ENCODE results near the gene WDR27.

DNA sequence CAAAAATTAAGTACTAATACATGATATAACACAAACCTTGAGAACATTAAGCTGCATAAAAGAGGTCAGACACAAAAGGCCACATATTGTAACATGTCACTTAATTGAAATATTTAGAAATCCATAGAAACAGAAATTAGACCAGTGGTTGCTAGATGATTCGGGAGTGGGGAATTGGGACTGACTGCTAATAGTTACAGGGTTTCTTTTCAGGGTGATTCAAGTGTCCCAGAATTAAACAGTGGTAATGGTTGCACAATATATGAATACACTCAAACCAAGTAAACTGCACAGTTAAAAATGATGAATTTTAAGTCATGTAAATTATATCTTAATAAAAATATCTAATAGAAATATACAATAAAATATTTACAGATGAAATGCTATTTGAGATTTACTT is 174.5 kb downstream of the WDR27 start:
- TF ChIP-seq ZFP3 (tag by site-specific recombination; IDR thresholded peaks at IDR 0.05; ENCODE audit: low read depth): no peak
- TF ChIP-seq MZF1 (tag by site-specific recombination; IDR thresholded peaks at IDR 0.05; ENCODE audit: borderline replicate concordance): no peak
- TF ChIP-seq, protein P1, sequence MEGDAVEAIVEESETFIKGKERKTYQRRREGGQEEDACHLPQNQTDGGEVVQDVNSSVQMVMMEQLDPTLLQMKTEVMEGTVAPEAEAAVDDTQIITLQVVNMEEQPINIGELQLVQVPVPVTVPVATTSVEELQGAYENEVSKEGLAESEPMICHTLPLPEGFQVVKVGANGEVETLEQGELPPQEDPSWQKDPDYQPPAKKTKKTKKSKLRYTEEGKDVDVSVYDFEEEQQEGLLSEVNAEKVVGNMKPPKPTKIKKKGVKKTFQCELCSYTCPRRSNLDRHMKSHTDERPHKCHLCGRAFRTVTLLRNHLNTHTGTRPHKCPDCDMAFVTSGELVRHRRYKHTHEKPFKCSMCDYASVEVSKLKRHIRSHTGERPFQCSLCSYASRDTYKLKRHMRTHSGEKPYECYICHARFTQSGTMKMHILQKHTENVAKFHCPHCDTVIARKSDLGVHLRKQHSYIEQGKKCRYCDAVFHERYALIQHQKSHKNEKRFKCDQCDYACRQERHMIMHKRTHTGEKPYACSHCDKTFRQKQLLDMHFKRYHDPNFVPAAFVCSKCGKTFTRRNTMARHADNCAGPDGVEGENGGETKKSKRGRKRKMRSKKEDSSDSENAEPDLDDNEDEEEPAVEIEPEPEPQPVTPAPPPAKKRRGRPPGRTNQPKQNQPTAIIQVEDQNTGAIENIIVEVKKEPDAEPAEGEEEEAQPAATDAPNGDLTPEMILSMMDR (tag by site-specific recombination; IDR thresholded peaks at IDR 0.05): no peak
- TF ChIP-seq ZNF571 (tag by site-specific recombination; IDR thresholded peaks at IDR 0.05): no peak
- no peak for TF ChIP-seq ZNF76 (tag by site-specific recombination; IDR thresholded peaks at IDR 0.05; ENCODE audit: borderline replicate concordance, low read depth)
- no peak for TF ChIP-seq ZNF670 (tag by site-specific recombination; IDR thresholded peaks at IDR 0.05; ENCODE audit: low read depth)

All from HEK293 (cell line).